T-cell (primary cell): Measurements from ENCODE around the gene TXNRD1. TPM values are rescaled to one million over a fixed set of nuclear protein-coding genes. Genes with fewer than 3 reads are reported as not detected.

Experiments
- ATAC-seq, 4 experiments: fragments of 200-7000 bp in 3 of 4; fragments of 150-1000 bp in 1 of 4; cut with Tn5 transposase; replicated peaks in 1 of 4; 1 replicate in 3 of 4; 2 replicates in 1 of 4; pipeline ENCODE4 v1.10.0; 2021; ENCODE audit warnings: moderate library complexity in 3 of 4, mild to moderate bottlenecking in 2 of 4, moderate number of reproducible peaks in 1 of 4
- CTCF ChIA-PET, 2 donors: fragments of 300-600 bp; sonication (Branson Sonifier 250); formaldehyde crosslinking; loops; one replicate each; lab custom pipeline; 2022; ENCODE audit warnings: antibody characterized with exemption in 2 of 2; lab: Charles Lee
- POLR2A ChIA-PET, 2 donors: fragments of 300-600 bp; sonication (Branson Sonifier 250); formaldehyde crosslinking; loops; one replicate each; lab custom pipeline; 2022; ENCODE audit warnings: antibody characterized with exemption in 2 of 2; lab: Charles Lee
- DNase-seq, 35 experiments: peaks; one replicate each; pipeline versions ENCODE4 v3.0.0 to v3.0.0-alpha.2; 2013 to 2023
- H3K27ac ChIP-seq: one replicate; pipeline ENCODE4 v1.5.1; 2013; ENCODE audit warnings: low read length
- H3K27me3 ChIP-seq, 2 experiments: replicated peaks in 1 of 2; 1 replicate in 1 of 2; 2 replicates in 1 of 2; pipeline versions ENCODE4 v1.6.1 to v1.7.0; 2013; ENCODE audit warnings: low read length in 1 of 2, mixed read lengths in 1 of 2; ENCODE audit not compliant: control insufficient read depth in 2 of 2, insufficient read depth in 2 of 2; ENCODE audit errors: extremely low read depth in 1 of 2
- H3K36me3 ChIP-seq, 2 donors: 1 replicate in 1 of 2; 2 replicates in 1 of 2; pipeline versions ENCODE4 v1.6.1 to v1.7.0; 2013; ENCODE audit warnings: low read length in 1 of 2; ENCODE audit not compliant: control insufficient read depth in 2 of 2, insufficient read depth in 1 of 2; ENCODE audit errors: extremely low read depth in 1 of 2
- H3K4me1 ChIP-seq, 2 experiments: 1 replicate in 1 of 2; 2 replicates in 1 of 2; pipeline versions ENCODE4 v1.6.1 to v1.7.0; 2013; ENCODE audit warnings: low read length in 2 of 2, mixed read lengths in 1 of 2; ENCODE audit not compliant: insufficient read depth in 2 of 2, control insufficient read depth in 1 of 2; ENCODE audit errors: extremely low read depth in 1 of 2
- H3K4me3 ChIP-seq, 2 donors: 1 replicate in 1 of 2; 2 replicates in 1 of 2; pipeline versions ENCODE4 v1.5.1 to v1.7.0; 2013; ENCODE audit warnings: mild to moderate bottlenecking in 2 of 2, low read length in 1 of 2, moderate library complexity in 1 of 2; ENCODE audit not compliant: control insufficient read depth in 1 of 2; ENCODE audit errors: extremely low read depth in 1 of 2
- H3K9me3 ChIP-seq: 2 replicates; pipeline ENCODE4 v1.7.0; 2013
- H3K27ac Mint-ChIP-seq, 2 donors: one replicate each; pipeline ENCODE4 v1.8.0; 2020 to 2021; ENCODE audit warnings: mild to moderate bottlenecking in 2 of 2, mixed read lengths in 2 of 2
- H3K27me3 Mint-ChIP-seq, 2 donors: one replicate each; pipeline ENCODE4 v1.8.0; 2021 to 2022; ENCODE audit warnings: mixed read lengths in 2 of 2
- H3K36me3 Mint-ChIP-seq: one replicate; pipeline ENCODE4 v1.8.0; 2021; ENCODE audit warnings: mixed read lengths
- H3K4me1 Mint-ChIP-seq, 3 donors: one replicate each; pipeline ENCODE4 v1.8.0; 2020 to 2022; ENCODE audit warnings: mixed read lengths in 3 of 3, mild to moderate bottlenecking in 1 of 3
- H3K4me3 Mint-ChIP-seq, 3 donors: one replicate each; pipeline ENCODE4 v1.8.0; 2020 to 2022; ENCODE audit warnings: mild to moderate bottlenecking in 3 of 3, mixed read lengths in 3 of 3, moderate library complexity in 3 of 3
- H3K9me3 Mint-ChIP-seq, 3 donors: one replicate each; pipeline ENCODE4 v1.8.0; 2020 to 2022; ENCODE audit warnings: mixed read lengths in 3 of 3
- WGBS: methylation state at CpG from one replicate; pipeline ENCODE4 v1.1.5; 2013; ENCODE audit warnings: missing lambda C conversion rate; ENCODE audit not compliant: insufficient coverage; 5-methylcytosine and 5-hydroxymethylcytosine counted together
- total RNA-seq, 35 experiments: library from RNA in 6 of 35; stranded (reverse) in 6 of 35; fragments of 120-200 nt in 1 of 35; gene quantifications; one replicate each; pipeline versions ENCODE4 v1.2.1 to v1.2.4 and lab custom pipeline; 2013 to 2026

The TXNRD1 gene
- total RNA-seq, 5 donors from 2014 or later (not counting 1 experiment from before 2014, with no cell fraction given): 33.1 to 91.7 (median 68.9) TPM

DNA sequence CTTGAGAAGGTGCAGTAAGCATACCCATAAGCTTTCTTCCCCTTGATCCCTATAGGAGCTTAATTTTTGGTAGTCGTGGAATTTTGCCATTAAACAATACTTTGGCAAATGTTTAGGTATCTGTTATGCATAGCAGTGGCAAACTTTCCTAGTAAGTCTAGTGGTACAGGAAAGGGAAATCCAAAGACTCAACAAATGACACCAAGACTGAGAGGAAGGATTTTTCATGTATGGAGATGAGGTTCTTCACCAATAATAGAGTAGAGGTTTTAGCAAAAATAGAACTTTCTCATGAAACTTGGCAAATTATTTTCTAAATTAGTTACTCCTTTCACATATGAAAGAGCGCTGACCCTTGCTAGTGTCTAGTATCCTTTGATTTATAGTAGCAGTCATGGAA, 90.8 kb downstream of the TXNRD1 start:
- DNase-seq (no peak), ATAC-seq (no peak)
- Histone ChIP-seq H3K27ac (no peak overlapping the region), H3K27me3 (no peaks in the 10 kb centered on the region), H3K4me1 (peaks cover 16 to 17% of the 10 kb centered on the region in 2 experiments), H3K36me3 (peaks cover 0 to 7% of the 10 kb centered on the region in 2 donors), H3K4me3 (no peak overlapping the region), H3K9me3 (no peaks in the 10 kb centered on the region)
- Mint-ChIP-seq H3K4me3 (no peak overlapping the region), H3K9me3 (no peaks in the 10 kb centered on the region), H3K27ac (no peak overlapping the region), H3K27me3 (no peaks in the 10 kb centered on the region), H3K4me1 (peaks cover 59 to 62% (median 62%) of the 10 kb centered on the region in 3 donors), H3K36me3 (peaks cover 7% of the 10 kb centered on the region)
- CTCF ChIA-PET: no interaction called here
- no CpG with 5 or more reads among the region's 2 CpGs for WGBS
- POLR2A ChIA-PET: no interaction called here

DNA sequence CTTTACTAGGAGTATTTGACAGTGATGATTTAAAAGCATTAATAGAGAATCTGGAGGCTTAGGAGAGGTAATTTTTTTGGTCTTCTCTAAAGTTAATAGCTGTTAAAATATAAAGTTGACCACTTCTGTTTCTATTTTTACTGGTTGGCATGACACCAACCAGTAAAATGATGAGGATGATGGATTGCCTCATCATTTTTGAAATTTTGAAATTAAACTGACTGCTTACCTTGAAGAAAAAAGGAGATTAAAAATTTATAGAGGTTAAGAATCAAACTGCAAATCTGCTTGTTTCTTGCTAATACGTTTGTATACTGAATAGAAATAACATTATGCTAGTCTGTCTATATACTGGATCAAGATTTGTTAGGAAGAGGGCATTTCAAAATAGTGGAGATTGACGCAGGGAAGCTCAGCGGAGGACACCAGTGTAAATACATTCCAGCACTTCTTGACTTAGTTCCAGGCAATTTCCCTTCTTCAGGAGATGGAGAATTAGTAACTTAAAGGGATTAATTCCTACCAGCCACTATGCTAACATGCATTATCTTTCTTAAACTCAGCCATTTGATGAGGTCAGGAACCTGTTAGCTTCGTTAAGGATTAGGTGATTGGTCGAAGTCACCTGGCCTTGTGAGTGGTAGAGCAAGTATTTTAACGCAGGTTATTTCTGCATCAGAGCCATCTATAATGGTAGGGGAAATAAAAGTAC, 91.5 kb downstream of the TXNRD1 start:
- Histone ChIP-seq H3K36me3 (peaks cover 0 to 13% of the 10 kb centered on the region in 2 donors), H3K4me3 (no peak overlapping the region), H3K9me3 (no peaks in the 10 kb centered on the region), H3K27ac (no peak overlapping the region), H3K27me3 (no peaks in the 10 kb centered on the region), H3K4me1 (peaks cover 16 to 17% of the 10 kb centered on the region in 2 experiments)
- ATAC-seq: no peak
- H3K36me3 Mint-ChIP-seq: peaks cover 11% of the 10 kb centered on the region
- POLR2A ChIA-PET: no interaction called here
- no peak overlapping the region for H3K4me3 Mint-ChIP-seq
- WGBS: 96% methylated on average over 3 of the region's 6 CpGs
- CTCF ChIA-PET: interaction anchor here in 1 of 2 donors (0.6 kb wide), 1 partner anchor 10 kb away, joined by 5 read pairs; no protein-coding TSS in a partner anchor
- H3K4me1 Mint-ChIP-seq: peaks cover 55 to 59% (median 56%) of the 10 kb centered on the region in 3 donors
- no peaks in the 10 kb centered on the region for H3K27me3 Mint-ChIP-seq
- H3K9me3 Mint-ChIP-seq: no peaks in the 10 kb centered on the region
- H3K27ac Mint-ChIP-seq: no peak overlapping the region
- no peak for DNase-seq

DNA sequence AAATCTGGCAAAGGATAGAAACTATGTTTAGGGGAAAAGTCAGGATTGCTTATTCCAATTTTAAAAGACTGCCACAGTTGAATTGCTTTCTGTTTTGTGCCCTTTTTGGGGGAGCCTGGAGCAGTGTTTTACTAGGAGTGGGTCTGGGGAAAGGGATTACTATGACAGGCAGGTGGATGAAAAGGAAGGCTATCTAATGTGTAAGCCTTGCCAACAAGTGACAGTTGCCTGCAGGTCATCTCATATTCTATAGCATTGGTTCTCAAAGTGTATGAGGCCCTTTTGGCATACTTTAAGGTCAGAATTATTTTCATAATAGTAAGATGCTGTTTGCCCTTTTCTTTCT, 92.0 kb downstream of the TXNRD1 start:
- H3K4me3 Mint-ChIP-seq: no peak overlapping the region
- Histone ChIP-seq H3K36me3 (peaks cover 0 to 18% of the 10 kb centered on the region in 2 donors), H3K9me3 (no peaks in the 10 kb centered on the region), H3K27me3 (no peaks in the 10 kb centered on the region), H3K4me1 (peaks cover 16 to 17% of the 10 kb centered on the region in 2 experiments), H3K4me3 (no peak overlapping the region), H3K27ac (no peak overlapping the region)
- no peaks in the 10 kb centered on the region for H3K27me3 Mint-ChIP-seq
- H3K9me3 Mint-ChIP-seq: no peaks in the 10 kb centered on the region
- ATAC-seq (no peak), DNase-seq (no peak)
- peaks cover 13% of the 10 kb centered on the region for H3K36me3 Mint-ChIP-seq
- H3K27ac Mint-ChIP-seq: no peak overlapping the region
- ChIA-PET POLR2A (no interaction called here), CTCF (no interaction called here)
- peaks cover 54 to 58% (median 56%) of the 10 kb centered on the region in 3 donors for H3K4me1 Mint-ChIP-seq

DNA sequence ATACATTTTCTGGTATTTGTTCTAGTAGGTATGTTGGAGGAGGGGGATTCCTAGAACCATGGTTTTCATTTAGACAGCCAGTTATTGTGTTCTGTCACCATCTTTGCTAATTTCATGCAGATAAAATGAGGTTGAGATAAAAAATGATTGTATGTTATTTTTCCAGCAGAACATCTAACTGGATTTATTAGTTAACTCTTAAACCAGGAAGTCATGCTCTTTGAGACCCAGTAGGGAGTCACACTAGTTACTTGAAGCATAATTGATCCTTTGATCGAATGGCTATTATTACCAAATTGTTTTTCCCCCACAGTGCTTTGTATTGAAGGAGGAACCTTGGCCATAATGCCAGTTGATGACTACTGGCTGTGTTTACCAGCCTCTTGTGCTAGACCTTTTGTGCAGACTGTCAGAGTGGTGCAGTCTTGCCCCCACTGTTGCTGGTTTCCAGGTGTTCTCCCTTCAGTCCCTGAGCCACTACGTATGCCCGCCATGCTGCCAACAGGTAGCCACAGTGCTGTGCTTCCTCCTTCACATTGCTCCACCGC, 93.9 kb downstream of the TXNRD1 start:
- Histone ChIP-seq H3K27ac (no peak overlapping the region), H3K9me3 (no peaks in the 10 kb centered on the region), H3K4me1 (peaks cover 2 to 7% of the 10 kb centered on the region in 2 experiments), H3K4me3 (no peak overlapping the region), H3K27me3 (no peaks in the 10 kb centered on the region), H3K36me3 (peaks cover 0 to 36% of the 10 kb centered on the region in 2 donors)
- no peak overlapping the region for H3K4me3 Mint-ChIP-seq
- WGBS: 100% methylated on average over 2 of the region's 4 CpGs
- DNase-seq: no peak
- H3K4me1 Mint-ChIP-seq: peaks cover 36 to 40% (median 39%) of the 10 kb centered on the region in 3 donors
- no peaks in the 10 kb centered on the region for H3K27me3 Mint-ChIP-seq
- H3K27ac Mint-ChIP-seq: no peak overlapping the region
- ATAC-seq: no peak
- POLR2A ChIA-PET: interaction anchor here in 1 of 2 donors (0.6 kb wide), 1 partner anchor 15 kb away, joined by 4 read pairs; no protein-coding TSS in a partner anchor
- CTCF ChIA-PET: no interaction called here
- H3K36me3 Mint-ChIP-seq: peaks cover 22% of the 10 kb centered on the region
- no peaks in the 10 kb centered on the region for H3K9me3 Mint-ChIP-seq

DNA sequence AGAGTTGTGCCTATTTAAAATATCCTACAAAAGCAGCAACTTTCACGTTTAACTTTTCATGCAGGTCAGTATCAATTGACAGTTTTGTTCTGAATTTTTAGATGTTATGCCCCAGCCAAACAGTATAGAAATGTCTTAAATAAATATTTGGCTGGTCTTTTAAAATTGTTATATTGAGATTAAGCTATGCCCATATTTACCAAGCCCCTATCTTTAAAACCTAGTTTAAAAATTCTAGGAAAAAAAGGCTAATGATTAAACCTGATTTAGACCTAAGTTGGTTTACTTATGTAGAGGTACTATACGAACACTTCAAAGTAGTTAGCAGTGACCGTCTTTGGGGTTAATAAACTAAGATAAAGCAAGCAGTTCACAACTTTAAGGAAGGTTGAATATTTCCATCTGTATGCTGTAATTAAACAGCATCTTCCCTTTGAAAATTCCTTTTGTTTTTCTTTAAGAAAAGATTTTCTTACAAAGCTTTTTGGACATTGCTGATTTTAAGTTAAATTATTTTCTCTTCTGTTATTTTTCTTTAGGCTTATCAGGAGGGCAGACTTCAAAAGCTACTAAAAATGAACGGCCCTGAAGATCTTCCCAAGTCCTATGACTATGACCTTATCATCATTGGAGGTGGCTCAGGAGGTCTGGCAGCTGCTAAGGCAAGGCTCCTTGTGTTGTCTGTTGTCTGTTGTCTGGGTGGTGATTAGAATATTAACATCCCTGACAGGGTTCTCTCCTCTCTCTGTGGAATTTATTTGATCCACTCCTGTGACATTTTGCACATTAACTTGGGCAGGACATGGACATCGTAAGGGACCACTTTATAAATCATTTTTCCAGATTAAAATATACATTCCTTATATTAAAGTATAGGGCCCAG, 95.4 kb downstream of the TXNRD1 start:
- CTCF ChIA-PET: interaction anchor here in 1 of 2 donors (0.6 kb wide), 1 partner anchor 813 kb away, joined by 3 read pairs; no protein-coding TSS in a partner anchor
- no peaks in the 10 kb centered on the region for H3K9me3 Mint-ChIP-seq
- POLR2A ChIA-PET: no interaction called here
- WGBS: no CpG with 5 or more reads among the region's 5 CpGs
- no peaks in the 10 kb centered on the region for H3K27me3 Mint-ChIP-seq
- DNase-seq: no peak
- H3K36me3 Mint-ChIP-seq: peaks cover 30% of the 10 kb centered on the region
- no peaks in the 10 kb centered on the region for H3K27me3 ChIP-seq
- H3K9me3 ChIP-seq: no peaks in the 10 kb centered on the region
- peaks cover 0 to 2% of the 10 kb centered on the region in 2 experiments for H3K4me1 ChIP-seq
- H3K27ac Mint-ChIP-seq: no peak overlapping the region
- H3K27ac ChIP-seq: no peak overlapping the region
- H3K4me1 Mint-ChIP-seq: peaks cover 21 to 26% (median 25%) of the 10 kb centered on the region in 3 donors
- no peak overlapping the region for H3K4me3 Mint-ChIP-seq
- H3K4me3 ChIP-seq: no peak overlapping the region
- ATAC-seq: no peak
- peaks cover 0 to 47% of the 10 kb centered on the region in 2 donors for H3K36me3 ChIP-seq

DNA sequence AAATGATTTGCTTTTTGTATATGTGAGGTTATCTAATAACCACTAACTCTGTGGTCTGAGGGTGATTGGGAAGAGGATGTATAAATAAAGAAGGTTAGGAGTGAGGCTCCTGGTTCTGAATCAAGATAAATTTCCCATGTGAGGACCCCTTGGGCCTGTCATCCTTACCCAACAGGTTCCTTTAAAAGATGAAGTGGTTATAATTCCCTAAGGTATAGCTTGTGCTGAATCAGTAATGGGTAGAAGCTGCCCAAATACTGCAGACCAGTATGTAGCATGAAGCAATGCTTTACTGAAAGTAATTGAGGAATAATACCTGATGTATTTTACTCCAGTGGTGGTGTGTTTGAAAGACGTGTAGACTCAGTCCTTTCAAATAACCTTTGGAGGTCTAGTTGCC, 96.6 kb downstream of the TXNRD1 start:
- no peaks in the 10 kb centered on the region for H3K9me3 ChIP-seq
- H3K27me3 ChIP-seq: no peaks in the 10 kb centered on the region
- Mint-ChIP-seq H3K36me3 (peaks cover 31% of the 10 kb centered on the region), H3K27ac (no peak overlapping the region), H3K4me1 (peaks cover 9 to 14% (median 14%) of the 10 kb centered on the region in 3 donors), H3K9me3 (no peaks in the 10 kb centered on the region), H3K27me3 (no peaks in the 10 kb centered on the region), H3K4me3 (no peak overlapping the region)
- no peak for DNase-seq
- WGBS: no CpG with 5 or more reads among the region's 1 CpG
- no peak for ATAC-seq
- no peak overlapping the region for H3K27ac ChIP-seq
- ChIA-PET POLR2A (interaction anchor here in 1 of 2 donors (0.6 to 0.8 kb wide), 3 partner anchors 12 to 353 kb away, joined by 3 to 12 read pairs (median 4); no protein-coding TSS in a partner anchor), CTCF (interaction anchor here in 1 of 2 donors (0.7 kb wide), 1 partner anchor 9 kb away, joined by 4 read pairs; the partner anchor contains the start of gene EID3)
- H3K4me1 ChIP-seq: peaks cover 0 to 2% of the 10 kb centered on the region in 2 experiments
- H3K4me3 ChIP-seq: no peak overlapping the region
- peaks cover 0 to 53% of the 10 kb centered on the region in 2 donors for H3K36me3 ChIP-seq
